OCI-LY7 (cell line): Measurements from ENCODE around the gene TOR2A. TPM values are rescaled to one million over a fixed set of nuclear protein-coding genes. Genes with fewer than 3 reads are reported as not detected.
A peak's percentile ranks its signal among the peaks of the same experiment; 100 is the strongest.

Experiments
- BruUV-seq: library from RNA; stranded (reverse); fragments of 400-500 nt; replicated peaks from 2 replicates; lab custom pipeline; 2021; lab: Mats Ljungman, UMichigan
- CTCF ChIA-PET: fragments of 300-600 bp; sonication (Branson Sonifier 250); formaldehyde crosslinking; loops from one replicate; lab custom pipeline; 2022; ENCODE audit warnings: antibody characterized with exemption; ENCODE audit not compliant: unreplicated experiment; lab: Charles Lee
- POLR2A ChIA-PET: fragments of 300-600 bp; sonication (Branson Sonifier 250); formaldehyde crosslinking; loops from one replicate; lab custom pipeline; 2022; ENCODE audit warnings: antibody characterized with exemption; lab: Charles Lee
- DNase-seq: peaks from one replicate; pipeline ENCODE4 v3.0.0-alpha.2; 2015; ENCODE audit warnings: low spot score
- H2AFZ ChIP-seq: fragments of 200-600 bp; sonication (generic), shearing (Covaris generic); 2 replicates; pipeline ENCODE4 v1.6.1; 2014; ENCODE audit warnings: mild to moderate bottlenecking, antibody characterized with exemption, low read length, moderate library complexity
- H3K27ac ChIP-seq: fragments of 200-600 bp; sonication (generic); 2 replicates; pipeline ENCODE4 v1.5.1; 2014; ENCODE audit warnings: mixed run types, low read depth, mild to moderate bottlenecking, moderate library complexity, low read length, inconsistent platforms; ENCODE audit not compliant: poor library complexity, severe bottlenecking
- H3K36me3 ChIP-seq: fragments of 200-600 bp; sonication (generic); 2 replicates; pipeline ENCODE4 v1.6.1; 2014; ENCODE audit warnings: mild to moderate bottlenecking, antibody characterized with exemption, low read length, moderate library complexity, mixed read lengths; ENCODE audit not compliant: insufficient read depth
- H3K4me1 ChIP-seq: fragments of 200-600 bp; sonication (generic); 2 replicates; pipeline ENCODE4 v1.5.1; 2014; ENCODE audit warnings: mild to moderate bottlenecking, low read length; ENCODE audit not compliant: insufficient read depth, poor library complexity, severe bottlenecking
- H3K4me2 ChIP-seq: fragments of 200-600 bp; sonication (generic); 2 replicates; pipeline ENCODE4 v1.6.1; 2014; ENCODE audit warnings: mild to moderate bottlenecking, low read length
- H3K4me3 ChIP-seq: fragments of 200-600 bp; sonication (generic); 2 replicates; pipeline ENCODE4 v1.5.1; 2014; ENCODE audit warnings: mild to moderate bottlenecking, low read depth, low read length; ENCODE audit not compliant: poor library complexity, severe bottlenecking
- H3K79me2 ChIP-seq: fragments of 200-600 bp; sonication (generic); 2 replicates; pipeline ENCODE4 v1.6.1; 2016; ENCODE audit warnings: low read depth, mild to moderate bottlenecking, low read length, moderate library complexity, mixed read lengths; ENCODE audit not compliant: insufficient read depth
- H3K9me2 ChIP-seq: fragments of 200-600 bp; sonication (generic); 2 replicates; pipeline ENCODE4 v1.6.1; 2016; ENCODE audit warnings: mild to moderate bottlenecking, low read length, mixed read lengths; ENCODE audit not compliant: insufficient read depth
- H3K9me3 ChIP-seq: fragments of 200-600 bp; sonication (generic); 2 replicates; pipeline ENCODE4 v1.6.1; 2014; ENCODE audit warnings: mild to moderate bottlenecking, mixed run types, low read length, mixed read lengths
- H4K20me1 ChIP-seq: fragments of 200-600 bp; sonication (generic); 2 replicates; pipeline ENCODE4 v1.6.1; 2014; ENCODE audit warnings: mild to moderate bottlenecking, antibody characterized with exemption, low read length, moderate library complexity, mixed read lengths; ENCODE audit not compliant: insufficient read depth
- CTCF ChIP-seq: fragments of 200-600 bp; sonication (generic); conservative IDR thresholded peaks from 2 replicates; pipeline ENCODE4 v1.5.1; 2014; ENCODE audit warnings: mild to moderate bottlenecking, antibody characterized with exemption, low read length, moderate library complexity, mixed read lengths
- EZH2phosphoT487 ChIP-seq: fragments of 200-600 bp; sonication (generic); IDR thresholded peaks from 2 replicates; pipeline ENCODE4 v1.6.1; 2018; ENCODE audit warnings: low read depth, borderline replicate concordance, mild to moderate bottlenecking, mixed run types, antibody characterized with exemption, low read length, moderate library complexity, mixed read lengths
- intact Hi-C: fragments of 100-400 bp; cut with micrococcal nuclease; formaldehyde crosslinking; loops from one replicate; pipeline ENCODE4 v1.10.0; 2022; ENCODE audit not compliant: unreplicated experiment
- total RNA-seq, 2 experiments: library from RNA; depleted of rRNA in 1 of 2; stranded (reverse); fragments of >200 nt in 1 of 2; shearing (Covaris generic) in 1 of 2; gene quantifications; 2 replicates each; pipeline ENCODE4 v1.2.3, GENCODE V29; 2014 to 2022

Gene TOR2A
- total RNA-seq, 2 experiments from 2014 or later = 13.9 to 17.9 TPM

DNA sequence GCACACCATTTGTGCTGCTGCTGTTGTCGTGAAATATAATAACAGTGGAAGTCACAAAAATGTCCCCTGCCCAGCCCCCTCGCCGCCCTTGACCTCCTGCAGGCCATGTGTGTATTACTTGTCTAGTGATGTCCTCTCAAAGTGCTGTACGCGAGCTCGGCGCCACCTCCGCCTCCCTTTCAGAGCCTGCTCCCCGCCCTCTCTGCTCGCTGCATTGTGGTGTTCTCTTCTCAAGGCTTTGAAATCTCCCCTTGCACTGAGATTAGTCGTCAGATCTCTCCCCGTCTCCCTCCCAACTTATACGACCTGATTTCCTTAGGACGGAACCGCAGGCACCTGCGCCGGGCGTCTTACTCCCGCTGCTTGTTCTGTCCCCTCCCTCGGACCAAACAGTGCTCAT lies 43.0 kb downstream of the TOR2A start:
- ChIA-PET CTCF (no interaction called here), POLR2A (no interaction called here)
- TF ChIP-seq CTCF (no peak), EZH2phosphoT487 (no peak)
- H4K20me1 ChIP-seq = no peaks in the 10 kb centered on the region
- H3K4me3 ChIP-seq = no peak overlapping the region
- no peaks in the 10 kb centered on the region for H3K4me1 ChIP-seq
- intact Hi-C loops = no loop called here
- no peaks in the 10 kb centered on the region for H3K79me2 ChIP-seq
- H3K27ac ChIP-seq = no peak overlapping the region
- no peak overlapping the region for H3K4me2 ChIP-seq
- H3K9me2 ChIP-seq = no peaks in the 10 kb centered on the region
- DNase-seq = no peak
- H2AFZ ChIP-seq = no peak overlapping the region
- BruUV-seq = TSS peak; percentile 53
- H3K9me3 ChIP-seq = no peaks in the 10 kb centered on the region
- H3K36me3 ChIP-seq = no peaks in the 10 kb centered on the region

- no peak overlapping the region for H2AFZ ChIP-seq
- no peaks in the 10 kb centered on the region for H3K9me3 ChIP-seq
- no peak for TF ChIP-seq EZH2phosphoT487
- TF ChIP-seq CTCF = no peak
- no peaks in the 10 kb centered on the region for H3K36me3 ChIP-seq
- no peaks in the 10 kb centered on the region for H3K4me1 ChIP-seq
- POLR2A ChIA-PET = interaction anchor here (0.6 kb wide), 1 partner anchor 326 kb away, joined by 4 read pairs; no protein-coding TSS in a partner anchor
- no peaks in the 10 kb centered on the region for H4K20me1 ChIP-seq
- intact Hi-C loops = no loop called here
- no peak overlapping the region for H3K4me3 ChIP-seq
- no peak for DNase-seq
- no peaks in the 10 kb centered on the region for H3K9me2 ChIP-seq
- H3K79me2 ChIP-seq = no peaks in the 10 kb centered on the region
- no peak overlapping the region for H3K27ac ChIP-seq
- H3K4me2 ChIP-seq = no peak overlapping the region
- CTCF ChIA-PET = no interaction called here
- no TSS peak for BruUV-seq
Measured at GRCh38 chr9:127690735-127691134, 44.4 kb downstream of the TOR2A start.

DNA sequence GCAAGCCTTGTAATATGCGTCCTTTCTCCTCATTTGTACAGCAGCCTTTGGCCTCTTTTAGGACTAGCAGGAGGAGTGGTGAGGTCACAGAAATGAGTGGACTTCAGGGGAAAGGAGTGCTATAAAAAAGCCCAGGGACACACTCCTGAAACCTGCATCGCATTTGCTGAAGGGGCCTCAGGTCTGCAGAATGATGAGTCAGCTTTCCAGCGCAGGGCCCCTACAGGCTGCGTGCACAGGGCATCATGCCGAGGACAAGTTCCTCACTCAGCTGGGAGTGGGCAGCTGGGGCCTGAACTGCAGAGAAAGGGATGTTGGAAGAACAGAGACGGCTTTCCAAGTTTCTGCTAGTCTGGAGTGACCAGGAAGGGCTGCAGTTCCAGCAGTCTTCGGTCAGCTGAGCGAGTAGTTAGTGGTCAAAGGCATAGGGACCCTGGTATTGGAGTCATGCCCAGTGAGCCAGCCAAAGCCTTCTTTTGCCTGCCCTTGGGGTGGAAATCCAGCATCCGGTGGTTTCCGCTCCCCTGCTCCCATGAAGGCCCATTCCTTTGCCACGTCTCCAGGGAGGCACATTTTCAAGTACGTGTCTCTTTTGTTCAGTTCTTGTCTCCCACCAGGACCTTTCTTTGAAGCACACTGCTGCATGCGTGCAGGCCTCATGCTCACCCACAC lies 45.6 kb downstream of the TOR2A start:
- Histone ChIP-seq H3K4me3 (no peak overlapping the region), H3K9me3 (no peaks in the 10 kb centered on the region), H3K4me2 (no peak overlapping the region), H3K9me2 (no peaks in the 10 kb centered on the region), H3K4me1 (no peaks in the 10 kb centered on the region), H3K79me2 (no peaks in the 10 kb centered on the region), H3K27ac (no peak overlapping the region), H3K36me3 (no peaks in the 10 kb centered on the region), H2AFZ (no peak overlapping the region), H4K20me1 (no peaks in the 10 kb centered on the region)
- ChIA-PET POLR2A (interaction anchor here (0.6 kb wide), 1 partner anchor 258 kb away, joined by 4 read pairs; no protein-coding TSS in a partner anchor), CTCF (no interaction called here)
- intact Hi-C loops = no loop called here
- no TSS peak for BruUV-seq
- no peak for DNase-seq
- TF ChIP-seq CTCF (no peak), EZH2phosphoT487 (no peak)
